Measurements from ENCODE around the gene MBTPS1.

The MBTPS1 gene

DNA sequence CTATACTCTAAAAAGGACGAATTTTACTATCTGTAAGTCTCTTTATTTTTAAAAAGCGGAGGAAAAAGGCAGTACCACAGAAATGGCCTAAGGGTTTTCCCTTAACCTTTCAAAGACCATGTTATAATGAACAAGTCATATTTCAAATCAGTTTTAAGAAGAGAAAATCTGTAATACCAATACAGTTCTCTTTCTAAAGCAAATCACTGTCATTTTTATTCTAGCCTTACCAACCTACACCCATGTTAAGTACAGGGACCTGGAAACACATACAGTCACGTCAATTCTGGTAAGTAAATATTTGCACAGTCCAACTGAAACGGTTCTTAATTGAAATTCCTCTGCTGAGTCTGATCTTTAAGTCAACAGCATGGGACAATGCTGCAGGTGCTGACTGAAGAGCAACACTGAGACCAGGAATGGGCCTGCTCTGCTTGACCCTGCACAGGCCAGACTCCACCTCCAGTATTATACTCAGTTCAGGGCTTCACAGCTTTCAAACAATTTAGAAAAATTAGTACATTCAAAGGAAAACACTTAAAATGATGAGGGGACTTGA is 20.2 kb downstream of the MBTPS1 start:
- DNase-seq = no peak

DNA sequence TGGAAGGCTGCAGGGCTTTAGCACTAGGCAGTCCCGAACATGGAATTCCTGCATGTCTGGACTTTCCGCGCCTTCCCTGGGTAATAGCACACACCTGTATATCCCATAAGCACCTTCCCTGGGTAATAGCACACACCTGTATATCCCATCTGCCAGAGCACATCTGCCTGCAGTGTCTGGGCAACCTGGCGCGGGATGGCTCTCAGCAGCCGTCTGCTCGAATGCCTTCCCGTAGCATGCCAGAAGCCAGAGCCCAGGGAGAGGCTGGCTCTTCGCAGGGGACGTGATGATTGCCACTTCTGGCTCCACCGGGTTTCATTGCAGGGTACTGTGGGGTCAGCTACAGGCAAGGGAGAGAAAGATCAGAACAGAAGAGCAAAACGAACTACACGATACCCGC is 21.3 kb downstream of the MBTPS1 start:
- no peak for DNase-seq

DNA sequence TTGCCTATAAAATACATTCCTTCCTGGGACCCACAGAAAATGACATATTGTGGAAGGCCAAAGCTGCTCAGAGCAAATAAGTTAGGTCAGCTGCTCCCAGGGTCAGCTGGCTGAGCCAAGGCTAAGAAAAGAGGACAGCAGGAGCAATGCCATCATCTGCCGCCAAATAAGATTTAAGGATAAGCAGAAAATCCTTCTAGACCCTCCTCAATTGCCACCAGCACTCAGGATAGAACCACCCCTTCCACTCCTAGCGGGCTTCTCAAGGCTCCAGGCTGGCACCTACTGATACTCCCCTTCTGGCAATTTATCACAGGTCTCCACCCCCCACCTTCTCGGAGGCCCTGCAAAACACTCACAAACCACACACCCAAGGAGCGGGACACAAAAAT is 22.9 kb downstream of the MBTPS1 start:
- DNase-seq = no peak

DNA sequence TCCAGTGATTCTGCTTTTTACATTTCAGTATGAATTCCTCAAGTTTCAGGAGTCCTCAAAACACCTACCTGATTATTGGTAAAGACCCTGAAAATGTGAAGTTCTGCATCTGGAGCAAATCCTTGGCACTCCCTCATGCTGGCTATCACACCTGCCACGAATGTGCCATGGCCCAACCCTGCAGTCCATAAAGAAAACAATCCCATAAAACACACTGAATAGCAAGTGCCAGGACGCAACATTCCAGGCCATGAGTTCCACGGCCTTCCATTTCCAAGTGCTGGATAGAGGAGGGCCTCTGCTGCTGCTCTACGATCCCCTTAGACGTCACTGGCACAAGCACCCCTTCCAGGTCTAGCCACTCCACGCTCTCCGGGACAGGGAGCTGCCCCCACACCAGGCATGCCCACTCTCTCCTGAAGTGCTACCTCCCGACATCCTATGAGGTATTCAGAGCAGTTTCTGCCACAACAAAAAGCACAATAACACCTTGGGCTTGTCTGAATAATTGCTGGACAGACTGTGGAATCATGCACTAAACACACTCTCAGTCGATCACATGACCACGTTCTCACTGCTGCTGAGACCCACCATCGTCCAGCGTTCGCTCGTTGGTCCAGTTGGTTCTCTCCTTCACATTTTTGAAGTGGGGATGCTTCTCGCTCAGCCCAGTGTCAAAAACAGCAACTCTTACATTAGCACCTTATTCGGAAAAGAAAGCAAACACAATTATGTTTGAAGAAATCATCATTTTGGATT is 23.4 kb downstream of the MBTPS1 start:
- DNase-seq = no peak

DNA sequence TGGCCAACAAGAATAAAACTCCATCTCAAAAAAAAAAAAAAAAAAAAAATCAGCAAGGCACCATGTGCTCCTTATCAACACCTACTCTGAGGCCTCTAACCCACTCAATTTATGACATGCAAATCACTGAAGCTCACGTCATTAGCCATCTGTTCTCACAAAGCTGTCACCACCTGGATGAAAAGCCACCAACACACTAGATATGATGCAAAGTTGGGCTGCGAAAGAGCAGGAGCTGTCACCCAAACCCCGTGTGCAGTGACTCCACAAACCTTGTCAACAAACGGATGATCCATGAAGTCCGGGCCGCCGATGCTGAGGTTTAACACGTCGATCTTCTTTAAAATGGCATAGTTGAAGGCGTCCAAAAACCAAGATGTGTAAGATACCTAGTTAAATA is 25.3 kb downstream of the MBTPS1 start:
- DNase-seq = no peak

DNA sequence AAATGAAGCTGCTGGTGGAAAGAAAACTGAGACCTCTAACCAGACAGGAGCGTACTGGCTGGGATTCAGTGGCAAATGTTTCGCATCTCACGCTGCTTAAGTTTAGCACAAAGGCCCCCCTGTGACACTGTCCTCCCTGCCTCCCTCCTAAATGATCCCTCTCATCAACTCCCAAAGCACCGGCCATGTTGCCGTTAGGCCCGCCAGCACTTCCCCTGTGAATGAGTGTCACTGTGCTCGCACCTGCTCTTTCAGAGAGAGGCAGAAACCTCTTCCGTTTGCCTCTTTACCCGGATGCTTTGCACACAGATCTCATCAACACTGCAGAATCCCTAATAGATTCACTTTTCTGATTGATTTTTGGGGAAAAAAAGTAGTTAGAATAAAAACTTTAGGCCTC is 26.5 kb downstream of the MBTPS1 start:
- no peak for DNase-seq

DNA sequence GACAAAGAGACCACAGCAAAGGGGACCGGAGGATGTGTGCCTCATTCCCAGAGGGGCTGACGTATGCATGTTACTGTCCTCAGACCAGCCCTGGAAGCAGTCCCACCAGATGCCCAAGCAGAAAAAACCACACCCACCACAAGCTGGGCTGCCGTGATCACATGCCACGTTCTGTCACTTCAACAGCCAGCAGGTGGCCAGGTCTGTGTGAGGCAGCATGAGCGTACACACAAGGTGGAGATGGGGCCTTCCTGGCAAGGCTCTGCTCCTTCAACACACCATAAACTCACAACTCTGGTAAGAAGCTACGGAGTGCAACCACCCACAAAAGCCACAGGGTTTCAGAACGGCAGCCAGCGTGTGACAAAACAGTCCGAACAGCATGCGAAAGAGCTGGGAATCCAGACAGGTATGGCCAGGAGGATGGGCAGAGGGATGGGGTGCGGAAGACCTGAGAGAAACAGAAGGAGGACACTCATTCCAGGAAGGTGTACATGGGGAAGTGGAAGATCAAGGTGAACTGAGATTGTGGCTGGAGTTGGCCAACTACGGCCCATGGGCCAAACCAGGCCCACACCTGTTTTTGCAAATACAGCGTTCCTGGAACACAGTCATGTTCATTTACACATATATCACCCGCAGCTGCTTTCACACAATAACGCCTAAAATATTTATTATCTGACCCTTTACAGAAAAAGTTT is 27.9 kb downstream of the MBTPS1 start:
- DNase-seq = peak; percentile 42

DNA sequence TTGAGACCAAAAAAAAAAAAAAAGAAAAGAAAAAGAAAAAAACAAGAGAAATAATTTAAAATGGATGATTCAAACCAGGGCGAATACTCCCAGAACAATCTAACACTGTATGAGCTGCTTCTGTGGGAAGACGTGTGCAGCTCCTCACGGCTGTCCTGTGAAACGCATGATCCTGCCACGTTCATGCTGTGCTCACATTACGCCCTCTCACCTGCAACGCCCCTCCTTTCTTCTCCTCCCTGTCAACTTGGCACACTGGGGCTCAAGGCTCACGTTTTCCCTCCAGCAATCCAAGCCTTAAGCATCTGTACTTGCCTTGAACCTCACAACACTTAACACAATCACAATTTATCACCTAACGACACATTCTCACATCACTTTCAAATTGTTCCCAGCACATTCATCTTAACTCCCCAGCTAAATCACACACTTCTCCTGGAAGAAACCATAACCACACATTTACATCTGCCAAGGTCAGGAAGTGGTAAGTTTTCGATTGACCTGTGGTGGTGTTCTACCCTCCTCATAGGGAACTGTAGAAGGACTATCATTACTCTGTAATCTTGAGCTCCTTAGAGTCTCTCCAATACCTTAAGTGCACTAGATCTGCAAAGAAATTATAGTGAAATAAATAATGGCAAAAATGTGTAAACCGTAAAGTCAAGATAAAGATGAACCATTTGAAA is 29.1 kb downstream of the MBTPS1 start:
- no peak for DNase-seq

DNA sequence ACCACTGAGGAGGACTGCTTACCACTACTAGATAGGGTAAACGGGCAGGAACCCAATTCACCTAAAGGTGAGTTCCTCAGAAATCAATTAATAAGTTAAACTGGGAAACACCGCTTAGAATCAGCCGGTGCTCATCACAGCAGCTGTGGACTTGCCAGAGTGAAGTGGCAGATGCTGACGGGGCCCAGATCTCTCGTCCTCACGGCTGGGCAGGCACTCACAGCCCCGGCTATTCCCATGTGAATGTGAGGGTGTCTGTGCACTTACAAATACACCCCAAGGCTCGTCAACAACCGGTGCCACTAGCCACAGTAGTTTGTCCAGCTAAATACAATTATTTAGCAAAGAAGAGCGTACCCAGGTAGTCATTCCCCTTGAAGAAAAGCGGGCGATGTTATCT is 29.7 kb downstream of the MBTPS1 start:
- DNase-seq = no peak

DNA sequence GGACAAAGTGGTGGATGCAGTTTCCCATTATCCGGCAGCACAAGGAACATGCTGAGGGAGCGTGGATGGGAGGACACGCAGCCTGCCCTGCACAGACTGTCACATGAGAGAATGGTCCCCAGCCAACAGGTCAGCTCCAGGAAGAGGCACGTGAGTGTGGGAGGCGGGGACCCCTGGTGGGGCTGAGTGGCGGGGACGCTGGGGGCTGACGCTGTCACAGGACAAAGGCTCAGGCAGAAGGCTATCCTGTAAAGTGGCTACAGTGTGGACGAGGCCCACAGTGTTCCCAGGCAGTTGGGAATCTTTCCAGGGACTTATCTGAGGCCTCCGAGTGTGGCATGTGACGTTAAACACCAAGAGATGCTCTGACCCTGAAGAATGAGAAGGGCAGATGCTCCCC is 30.4 kb downstream of the MBTPS1 start:
- no peak for DNase-seq

DNA sequence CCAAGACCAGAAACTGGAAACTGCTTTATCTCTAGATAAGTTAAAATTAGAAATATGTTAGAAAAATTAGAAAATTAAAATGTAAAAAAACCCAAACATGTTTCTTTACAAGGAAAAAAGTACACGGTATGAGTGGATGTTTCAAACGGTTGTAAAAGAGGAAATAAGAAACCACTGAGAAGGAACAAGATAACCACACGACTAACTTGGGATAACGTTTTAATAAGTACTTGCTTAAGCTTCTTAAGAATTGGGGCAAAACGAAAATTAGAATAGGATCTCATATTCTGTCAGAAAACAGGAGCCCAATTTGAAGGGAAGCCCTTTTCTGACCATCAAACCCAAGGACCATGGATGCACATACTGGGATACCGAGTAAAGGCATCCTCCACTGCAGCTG is 31.0 kb downstream of the MBTPS1 start:
- DNase-seq = no peak

DNA sequence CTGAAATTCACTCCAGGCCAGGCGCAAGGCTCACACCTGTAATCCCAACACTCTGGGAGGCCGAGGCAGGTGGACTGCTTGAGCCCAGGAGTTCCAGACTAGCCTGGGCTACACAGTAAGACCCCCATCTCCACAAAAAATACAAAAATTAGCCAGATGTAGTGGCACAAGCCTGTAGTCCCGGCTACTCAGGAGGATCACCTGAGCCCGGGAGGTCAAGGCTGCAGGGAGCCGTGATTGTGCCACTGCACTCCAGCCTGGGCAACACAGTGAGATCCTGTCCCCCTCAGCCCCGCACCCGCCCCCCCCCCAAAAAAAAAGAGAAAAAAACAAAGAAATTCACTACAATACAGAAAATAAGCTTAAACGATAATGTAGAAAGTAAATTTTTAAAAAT is 31.5 kb downstream of the MBTPS1 start:
- no peak for DNase-seq

DNA sequence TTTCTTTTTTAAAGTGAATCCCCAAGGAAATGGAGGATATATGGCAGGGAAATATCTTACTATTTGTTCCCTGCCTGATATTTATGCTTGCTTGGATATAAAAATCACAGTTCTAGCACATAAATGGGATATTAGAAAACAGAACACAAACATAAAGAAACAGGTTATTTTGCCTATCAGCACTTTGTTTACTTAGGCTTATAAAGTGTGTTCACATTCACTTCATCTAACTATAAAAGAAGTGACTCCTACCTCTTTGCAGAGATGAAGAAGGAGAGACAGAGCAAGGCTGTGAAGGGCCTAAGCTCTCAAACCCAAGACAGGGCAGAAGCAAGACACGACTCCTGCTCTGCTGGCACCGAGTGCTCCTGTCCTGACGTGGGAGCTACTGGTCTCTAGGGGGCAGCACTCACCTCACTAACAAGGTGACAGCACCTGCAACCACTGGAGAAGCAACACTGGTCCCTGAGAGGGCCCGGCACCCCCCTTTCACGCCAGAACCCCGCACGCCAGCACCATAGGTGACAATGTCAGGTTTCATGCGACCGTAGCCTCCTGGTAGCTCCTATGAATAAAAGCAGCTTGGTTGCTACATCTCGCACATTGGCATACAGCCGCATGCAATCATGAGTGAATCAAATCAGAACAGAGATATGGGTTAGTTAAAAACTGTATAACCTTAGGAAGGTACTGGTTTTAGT is 32.0 kb downstream of the MBTPS1 start:
- DNase-seq = peak; percentile 66

DNA sequence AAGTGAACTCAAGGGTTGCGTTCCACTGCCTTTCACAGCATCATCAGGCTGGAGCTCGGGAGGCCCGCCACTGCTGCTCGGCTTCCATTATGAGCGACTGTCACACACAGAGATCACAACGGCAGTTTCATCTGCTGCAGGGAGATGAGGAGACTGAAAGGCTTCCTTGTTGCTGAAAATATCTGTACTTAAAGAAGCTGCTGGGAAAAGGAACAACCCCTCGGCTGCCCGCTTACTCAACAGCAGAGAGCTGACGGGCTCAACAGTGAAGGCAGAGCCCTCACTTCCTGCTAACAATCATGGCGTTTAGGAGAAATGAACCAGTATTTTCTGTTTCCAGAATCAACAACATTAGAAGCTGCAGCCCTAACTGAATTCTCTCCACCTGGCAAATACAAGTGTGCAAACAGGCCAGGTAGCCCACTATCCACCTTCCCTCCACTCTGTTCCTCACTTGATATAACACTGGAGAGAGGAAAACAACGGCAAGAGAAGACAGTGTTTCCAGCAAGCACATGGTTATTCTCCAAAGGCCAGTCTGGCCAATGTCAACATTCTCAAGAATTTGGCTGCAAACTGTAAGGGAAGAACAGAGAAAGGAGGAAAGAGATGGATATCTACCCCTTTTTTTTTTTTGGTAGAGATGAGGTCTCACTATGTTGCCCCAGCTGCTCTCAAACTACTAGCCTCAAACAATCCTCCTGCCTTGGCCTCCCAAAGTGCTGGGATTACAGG is 33.7 kb downstream of the MBTPS1 start:
- no peak for DNase-seq

DNA sequence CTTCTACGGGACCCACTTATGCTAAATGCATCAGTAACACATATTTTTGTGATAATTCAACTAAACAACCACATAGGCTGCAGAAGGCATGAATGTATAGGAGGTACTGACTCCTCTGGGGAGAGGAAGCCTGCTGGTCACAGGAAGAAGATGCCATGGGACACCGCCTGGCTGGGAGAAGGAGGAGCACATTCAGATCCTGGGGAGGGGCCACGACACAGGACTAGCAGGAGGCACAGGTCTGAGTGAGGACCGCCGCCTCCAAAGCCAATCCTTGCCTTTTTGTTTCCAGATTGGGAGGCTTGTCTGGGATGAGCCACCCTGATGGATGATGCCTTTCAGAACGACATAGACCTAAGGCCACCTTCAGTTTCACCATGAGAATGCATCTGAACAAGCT is 34.6 kb downstream of the MBTPS1 start:
- DNase-seq = no peak

DNA sequence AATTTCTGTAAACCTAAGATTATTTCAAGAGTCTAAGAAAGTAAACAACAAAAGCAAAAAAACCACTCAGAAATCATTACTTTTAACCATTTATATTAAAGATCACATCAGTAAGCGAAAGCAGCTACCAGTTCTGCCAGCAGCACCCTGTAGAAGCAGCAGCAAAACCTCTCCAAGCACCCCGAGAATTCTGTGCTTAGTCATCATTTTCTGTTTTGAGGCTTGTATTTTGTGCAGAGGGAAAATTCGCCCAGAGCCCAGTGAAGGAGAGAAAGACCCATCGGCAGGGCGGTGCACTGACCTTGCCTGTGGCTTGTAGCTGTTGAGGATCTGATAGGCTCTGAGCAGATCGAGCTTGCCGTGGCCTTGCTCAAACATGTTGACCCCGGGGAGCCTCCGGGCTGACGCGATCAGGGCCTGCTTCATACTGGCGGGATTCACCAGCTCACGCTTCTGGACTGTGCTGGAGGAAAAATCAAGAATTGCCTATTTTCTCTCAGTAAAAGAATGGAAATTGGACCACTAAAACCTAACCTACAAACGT is 35.2 kb downstream of the MBTPS1 start:
- no peak for DNase-seq

DNA sequence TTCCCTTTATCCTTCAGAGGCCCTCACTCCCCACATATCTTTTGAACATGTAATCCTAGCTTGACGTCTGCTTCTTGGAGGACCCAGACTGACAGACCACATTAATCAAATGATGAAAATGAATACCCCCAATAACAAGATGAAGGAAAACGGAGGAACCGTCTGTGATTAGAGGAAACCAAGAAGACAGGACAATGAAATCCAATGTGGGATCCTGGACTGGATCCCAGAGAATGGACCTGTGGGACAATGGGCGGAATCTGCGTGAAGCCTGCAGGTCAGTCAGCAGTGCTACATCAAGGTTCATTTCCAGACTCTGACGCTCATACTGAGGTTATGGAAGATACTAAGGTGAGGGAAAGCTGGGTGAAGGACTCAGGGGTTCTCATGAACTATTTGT is 35.9 kb downstream of the MBTPS1 start:
- no peak for DNase-seq

DNA sequence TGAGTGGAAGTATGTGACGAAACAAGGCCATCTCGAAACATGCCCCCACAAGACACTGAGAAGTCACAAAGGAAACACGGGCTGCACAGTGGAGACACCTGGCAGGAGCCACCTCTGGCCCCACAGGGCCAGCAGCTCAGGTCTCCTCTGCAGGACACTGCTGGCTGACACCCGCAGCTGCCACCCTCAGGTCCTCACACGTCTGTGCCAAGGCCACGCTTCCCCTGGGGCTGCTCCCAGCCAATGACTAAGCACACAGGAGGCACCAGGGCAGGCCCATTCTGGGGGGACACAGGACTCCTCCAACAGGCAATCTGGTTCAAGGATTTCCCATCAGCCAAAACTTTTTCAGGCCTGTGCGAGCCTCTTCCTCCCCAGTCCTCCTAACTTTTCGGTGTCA is 36.4 kb downstream of the MBTPS1 start:
- DNase-seq = no peak

DNA sequence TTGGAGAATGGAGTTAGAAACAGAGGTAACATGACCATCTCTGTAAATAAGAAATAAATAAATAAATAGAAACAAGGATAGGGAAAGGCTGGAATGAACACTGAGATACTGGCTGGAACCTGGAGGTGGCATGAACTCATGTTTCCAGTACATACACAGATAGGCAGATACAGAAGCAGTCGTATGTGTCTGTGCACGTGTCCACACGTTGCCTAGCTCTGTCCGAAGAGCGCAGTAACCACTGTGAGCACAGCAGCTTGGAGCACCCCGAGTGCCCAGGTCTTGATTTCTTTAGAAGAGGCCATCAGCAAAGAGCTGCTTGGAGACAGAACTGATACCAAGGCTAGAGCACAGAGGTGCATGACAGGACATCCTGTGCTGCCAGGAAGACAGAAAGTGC is 37.1 kb downstream of the MBTPS1 start:
- DNase-seq = no peak

DNA sequence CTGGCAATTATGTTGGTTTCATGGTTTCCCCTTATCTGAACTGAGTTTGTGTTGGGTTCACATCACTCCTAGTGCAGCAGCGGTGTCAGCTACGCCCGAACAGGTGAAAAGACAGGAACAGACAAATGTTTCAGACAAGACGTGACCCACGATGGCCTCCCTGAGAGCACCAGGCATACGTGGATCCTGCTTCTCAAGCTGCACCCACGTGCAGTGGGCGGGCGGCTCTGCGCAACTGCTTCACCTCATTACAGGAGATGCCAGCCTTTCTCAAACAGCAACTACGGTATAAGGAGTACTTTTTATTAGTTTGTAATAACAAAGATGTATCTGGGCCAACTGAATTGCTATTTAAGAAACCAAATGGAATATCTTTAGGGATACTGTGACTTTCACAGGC is 41.4 kb downstream of the MBTPS1 start:
- DNase-seq = no peak

DNA sequence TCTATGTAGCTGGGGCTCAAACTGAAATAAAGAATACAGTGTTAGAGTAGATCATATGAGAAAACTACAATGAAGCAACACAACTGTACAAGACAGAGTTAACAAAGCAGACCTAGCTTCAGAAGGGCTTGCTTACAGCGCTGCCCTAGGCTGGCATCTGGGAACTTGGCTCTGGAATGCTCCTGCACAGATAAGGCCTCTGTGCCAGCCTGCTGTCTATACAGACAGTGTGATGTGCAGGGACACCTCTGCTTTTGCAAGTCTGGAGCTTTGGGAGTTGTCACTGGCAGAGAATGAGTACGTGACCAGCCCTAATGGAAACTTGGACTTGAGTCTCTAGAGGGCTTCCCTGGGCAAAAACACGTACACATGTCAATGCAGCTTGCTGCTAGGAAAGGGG is 42.0 kb downstream of the MBTPS1 start:
- no peak for DNase-seq

DNA sequence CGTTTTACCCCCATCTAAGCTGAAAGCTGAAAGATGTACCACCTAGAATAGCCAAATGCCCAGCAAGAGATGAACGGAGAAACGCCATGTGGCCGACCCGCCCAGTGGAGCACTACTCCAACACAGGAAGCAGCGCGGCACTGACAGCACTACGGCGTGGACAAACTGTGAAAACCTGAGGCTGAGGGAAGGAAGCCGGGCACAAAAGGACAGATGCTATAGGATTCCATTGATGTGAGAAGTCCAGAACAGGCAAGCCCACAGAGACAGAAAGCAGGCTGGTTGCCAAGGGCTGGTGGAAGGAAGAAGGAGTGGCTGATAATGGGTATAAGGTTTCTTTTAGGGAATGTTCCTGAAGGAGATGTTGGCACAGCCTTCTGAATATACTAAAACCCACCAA is 44.7 kb downstream of the MBTPS1 start:
- DNase-seq = no peak
